Panc1 (cell line): ENCODE data around the gene SCLT1. TPM values are rescaled to one million over a fixed set of nuclear protein-coding genes. Genes with fewer than 3 reads are reported as not detected.

ENCODE experiments used
- ATAC-seq: fragments of 200-7000 bp; cut with Tn5 transposase; 2 replicates; pipeline ENCODE4 v1.9.1; 2020; ENCODE audit warnings: mild to moderate bottlenecking, moderate library complexity
- BruUV-seq: library from RNA; stranded (reverse); fragments of 400-500 nt; replicated peaks from 2 replicates; lab custom pipeline; 2021; lab: Mats Ljungman, UMichigan
- CTCF ChIA-PET: fragments of 300-600 bp; sonication (Branson Sonifier 250); formaldehyde crosslinking; loops from one replicate; lab custom pipeline; 2022; ENCODE audit warnings: antibody characterized with exemption; lab: Charles Lee
- POLR2A ChIA-PET: fragments of 300-600 bp; sonication (Branson Sonifier 250); formaldehyde crosslinking; loops from one replicate; lab custom pipeline; 2022; ENCODE audit warnings: antibody characterized with exemption; lab: Charles Lee
- DNase-seq: peaks from one replicate; pipeline ENCODE4 v3.0.0-alpha.2; 2010; ENCODE audit warnings: low read depth, low spot score
- H3K27ac ChIP-seq: 2 replicates; pipeline ENCODE4 v1.5.1; 2011; ENCODE audit warnings: mild to moderate bottlenecking, low read length, inconsistent platforms
- H3K27me3 ChIP-seq: fragments of 200-500 bp; sonication (Bioruptor generic); 2 replicates; pipeline ENCODE4 v1.6.0; 2014; ENCODE audit warnings: low read length, inconsistent platforms; ENCODE audit not compliant: control insufficient read depth, insufficient read depth
- H3K36me3 ChIP-seq: fragments of 200-500 bp; sonication (Bioruptor generic); 2 replicates; pipeline ENCODE4 v1.5.1; 2014; ENCODE audit warnings: inconsistent platforms, mild to moderate bottlenecking, low read length, moderate library complexity; ENCODE audit not compliant: control insufficient read depth, insufficient read depth
- H3K4me1 ChIP-seq: 2 replicates; pipeline ENCODE4 v1.5.1; 2011; ENCODE audit warnings: inconsistent platforms, mild to moderate bottlenecking, low read length, moderate library complexity; ENCODE audit not compliant: control insufficient read depth, insufficient read depth
- H3K4me3 ChIP-seq, 2 experiments: 2 replicates each; pipeline ENCODE4 v1.5.1; 2011 to 2012; ENCODE audit warnings: low read depth in 2 of 2, low read length in 2 of 2, mild to moderate bottlenecking in 2 of 2, inconsistent platforms in 1 of 2, moderate library complexity in 1 of 2
- H3K9me3 ChIP-seq: fragments of 200-500 bp; sonication (Bioruptor generic); 2 replicates; pipeline ENCODE4 v1.5.1; 2014; ENCODE audit warnings: low read depth, mild to moderate bottlenecking, inconsistent platforms, low read length, moderate library complexity; ENCODE audit not compliant: control insufficient read depth, insufficient read depth
- POLR2AphosphoS5 ChIP-seq: IDR thresholded peaks from 2 replicates; pipeline ENCODE4 v1.6.1; 2012; ENCODE audit warnings: mild to moderate bottlenecking, low read depth, low read length, moderate library complexity
- SIN3A ChIP-seq: IDR thresholded peaks from 2 replicates; pipeline ENCODE4 v1.6.1; 2012; ENCODE audit warnings: low read depth, mild to moderate bottlenecking, low read length, moderate library complexity, borderline replicate concordance; ENCODE audit not compliant: insufficient read depth
- TCF7L2 ChIP-seq: IDR thresholded peaks from 2 replicates; pipeline ENCODE4 v1.6.1; 2011; ENCODE audit warnings: mild to moderate bottlenecking, low read depth, low read length, inconsistent platforms
- in situ Hi-C: cut with HindIII; loops from 2 replicates; pipeline ENCODE4 v1.10.0; 2016; ENCODE audit warnings: low sequenced_read_pairs, low pct_unique_long_range_greater_than_20kb
- intact Hi-C: fragments of 100-400 bp; cut with micrococcal nuclease; formaldehyde crosslinking; loops from one replicate; pipeline ENCODE4 v1.10.0; 2022; ENCODE audit not compliant: unreplicated experiment
- total RNA-seq: library from RNA; stranded (reverse); gene quantifications from one replicate; pipeline ENCODE4 v1.2.1, GENCODE V29; 2021; ENCODE audit not compliant: unreplicated experiment
- TF ChIP-seq, protein P1 (sequence below): fragments of 450-650 bp; IDR thresholded peaks from 2 replicates; pipeline ENCODE4 v1.5.1; 2017; ENCODE audit warnings: mild to moderate bottlenecking
- TF ChIP-seq, protein P2 (sequence below), 2 experiments: IDR thresholded peaks; 2 replicates each; pipeline ENCODE4 v1.6.1; 2011 to 2012; ENCODE audit warnings: low read depth in 2 of 2, control low read depth in 1 of 2, low read length in 1 of 2, mild to moderate bottlenecking in 1 of 2, moderate library complexity in 1 of 2; ENCODE audit not compliant: insufficient read depth in 1 of 2

SCLT1 gene
- total RNA-seq, 1 experiment from 2014 or later: 9.7 TPM

DNA sequence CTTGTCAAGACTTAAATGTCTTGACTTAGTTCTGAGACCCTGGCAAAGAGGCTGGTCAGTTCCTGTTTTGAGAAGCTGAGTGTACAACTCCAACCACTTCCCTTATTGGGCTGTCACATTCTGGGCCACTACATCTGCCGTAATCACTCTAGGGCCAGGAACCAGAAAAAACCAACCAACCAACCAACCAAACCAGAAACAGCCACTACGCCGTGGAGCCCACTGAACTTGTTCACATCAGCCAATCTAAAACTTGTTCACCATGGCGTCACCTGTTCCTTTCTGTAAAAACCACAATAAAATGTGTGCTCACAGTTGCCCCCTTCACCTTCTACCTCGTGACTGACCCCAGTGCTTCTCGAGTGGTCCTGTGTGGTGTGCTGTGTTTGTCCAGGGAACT, 176.5 kb downstream of the SCLT1 start:
- TF ChIP-seq POLR2AphosphoS5 (no peak), TCF7L2 (no peak), SIN3A (no peak)
- TF ChIP-seq, protein P1, sequence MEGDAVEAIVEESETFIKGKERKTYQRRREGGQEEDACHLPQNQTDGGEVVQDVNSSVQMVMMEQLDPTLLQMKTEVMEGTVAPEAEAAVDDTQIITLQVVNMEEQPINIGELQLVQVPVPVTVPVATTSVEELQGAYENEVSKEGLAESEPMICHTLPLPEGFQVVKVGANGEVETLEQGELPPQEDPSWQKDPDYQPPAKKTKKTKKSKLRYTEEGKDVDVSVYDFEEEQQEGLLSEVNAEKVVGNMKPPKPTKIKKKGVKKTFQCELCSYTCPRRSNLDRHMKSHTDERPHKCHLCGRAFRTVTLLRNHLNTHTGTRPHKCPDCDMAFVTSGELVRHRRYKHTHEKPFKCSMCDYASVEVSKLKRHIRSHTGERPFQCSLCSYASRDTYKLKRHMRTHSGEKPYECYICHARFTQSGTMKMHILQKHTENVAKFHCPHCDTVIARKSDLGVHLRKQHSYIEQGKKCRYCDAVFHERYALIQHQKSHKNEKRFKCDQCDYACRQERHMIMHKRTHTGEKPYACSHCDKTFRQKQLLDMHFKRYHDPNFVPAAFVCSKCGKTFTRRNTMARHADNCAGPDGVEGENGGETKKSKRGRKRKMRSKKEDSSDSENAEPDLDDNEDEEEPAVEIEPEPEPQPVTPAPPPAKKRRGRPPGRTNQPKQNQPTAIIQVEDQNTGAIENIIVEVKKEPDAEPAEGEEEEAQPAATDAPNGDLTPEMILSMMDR: no peak
- TF ChIP-seq, protein P2, sequence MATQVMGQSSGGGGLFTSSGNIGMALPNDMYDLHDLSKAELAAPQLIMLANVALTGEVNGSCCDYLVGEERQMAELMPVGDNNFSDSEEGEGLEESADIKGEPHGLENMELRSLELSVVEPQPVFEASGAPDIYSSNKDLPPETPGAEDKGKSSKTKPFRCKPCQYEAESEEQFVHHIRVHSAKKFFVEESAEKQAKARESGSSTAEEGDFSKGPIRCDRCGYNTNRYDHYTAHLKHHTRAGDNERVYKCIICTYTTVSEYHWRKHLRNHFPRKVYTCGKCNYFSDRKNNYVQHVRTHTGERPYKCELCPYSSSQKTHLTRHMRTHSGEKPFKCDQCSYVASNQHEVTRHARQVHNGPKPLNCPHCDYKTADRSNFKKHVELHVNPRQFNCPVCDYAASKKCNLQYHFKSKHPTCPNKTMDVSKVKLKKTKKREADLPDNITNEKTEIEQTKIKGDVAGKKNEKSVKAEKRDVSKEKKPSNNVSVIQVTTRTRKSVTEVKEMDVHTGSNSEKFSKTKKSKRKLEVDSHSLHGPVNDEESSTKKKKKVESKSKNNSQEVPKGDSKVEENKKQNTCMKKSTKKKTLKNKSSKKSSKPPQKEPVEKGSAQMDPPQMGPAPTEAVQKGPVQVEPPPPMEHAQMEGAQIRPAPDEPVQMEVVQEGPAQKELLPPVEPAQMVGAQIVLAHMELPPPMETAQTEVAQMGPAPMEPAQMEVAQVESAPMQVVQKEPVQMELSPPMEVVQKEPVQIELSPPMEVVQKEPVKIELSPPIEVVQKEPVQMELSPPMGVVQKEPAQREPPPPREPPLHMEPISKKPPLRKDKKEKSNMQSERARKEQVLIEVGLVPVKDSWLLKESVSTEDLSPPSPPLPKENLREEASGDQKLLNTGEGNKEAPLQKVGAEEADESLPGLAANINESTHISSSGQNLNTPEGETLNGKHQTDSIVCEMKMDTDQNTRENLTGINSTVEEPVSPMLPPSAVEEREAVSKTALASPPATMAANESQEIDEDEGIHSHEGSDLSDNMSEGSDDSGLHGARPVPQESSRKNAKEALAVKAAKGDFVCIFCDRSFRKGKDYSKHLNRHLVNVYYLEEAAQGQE (IDR thresholded peaks at IDR 0.05; ENCODE audit: insufficient read depth in 1 of 2, low read depth in 2 of 2, low read length in 1 of 2): no peak
- DNase-seq: no peak
- ATAC-seq: no peak
- in situ Hi-C loops: no loop called here
- ChIA-PET CTCF (no interaction called here), POLR2A (no interaction called here)
- Histone ChIP-seq H3K9me3 (no peaks in the 10 kb centered on the region), H3K36me3 (no peaks in the 10 kb centered on the region), H3K27me3 (no peaks in the 10 kb centered on the region), H3K4me1 (no peaks in the 10 kb centered on the region), H3K27ac (no peak overlapping the region), H3K4me3 (no peak overlapping the region)
- no TSS peak for BruUV-seq
- intact Hi-C loops: no loop called here

GRCh38 chr4:128915544-128915943, 177.8 kb downstream of the SCLT1 start:
- DNase-seq: no peak
- Histone ChIP-seq H3K4me3 (no peak overlapping the region), H3K36me3 (no peaks in the 10 kb centered on the region), H3K27ac (no peak overlapping the region), H3K4me1 (no peaks in the 10 kb centered on the region), H3K9me3 (no peaks in the 10 kb centered on the region), H3K27me3 (no peaks in the 10 kb centered on the region)
- in situ Hi-C loops (no loop called here), intact Hi-C loops (no loop called here)
- CTCF ChIA-PET: no interaction called here
- POLR2A ChIA-PET: no interaction called here
- TF ChIP-seq SIN3A: no peak
- TF ChIP-seq, protein P1: no peak
- TF ChIP-seq, protein P2 (IDR thresholded peaks at IDR 0.05; ENCODE audit: insufficient read depth in 1 of 2, low read depth in 2 of 2, low read length in 1 of 2): no peak
- TF ChIP-seq TCF7L2: no peak
- TF ChIP-seq POLR2AphosphoS5: no peak
- BruUV-seq: no TSS peak
- no peak for ATAC-seq
